H9 (cell line): ENCODE data around the gene MTA3. TPM values are rescaled to one million over a fixed set of nuclear protein-coding genes. Genes with fewer than 3 reads are reported as not detected.

ENCODE experiments used
- DNase-seq: peaks from one replicate; pipeline ENCODE4 v3.0.0-alpha.2; 2017
- H2AFZ ChIP-seq: one replicate; pipeline ENCODE4 v1.6.1; 2013; ENCODE audit warnings: mild to moderate bottlenecking, low read length, control low read depth, moderate library complexity
- H2AK5ac ChIP-seq: 2 replicates; pipeline ENCODE4 v1.6.1; 2013; ENCODE audit warnings: low read length, control low read depth, mixed read lengths; ENCODE audit not compliant: insufficient read length
- H2BK120ac ChIP-seq: one replicate; pipeline ENCODE4 v1.6.1; 2013; ENCODE audit warnings: low read depth, mild to moderate bottlenecking, low read length, control low read depth, inconsistent platforms; ENCODE audit not compliant: poor library complexity, severe bottlenecking
- H2BK12ac ChIP-seq: 2 replicates; pipeline ENCODE4 v1.6.1; 2013; ENCODE audit warnings: low read length, control low read depth, mixed read lengths, low read depth; ENCODE audit not compliant: insufficient read length
- H2BK15ac ChIP-seq: 2 replicates; pipeline ENCODE4 v1.6.1; 2013; ENCODE audit warnings: low read depth, low read length, control low read depth
- H2BK20ac ChIP-seq: one replicate; pipeline ENCODE4 v1.6.1; 2013; ENCODE audit warnings: low read depth, mild to moderate bottlenecking, low read length, control low read depth, inconsistent platforms; ENCODE audit not compliant: poor library complexity, severe bottlenecking
- H2BK5ac ChIP-seq: 2 replicates; pipeline ENCODE4 v1.6.1; 2013; ENCODE audit warnings: low read length, control low read depth, mixed read lengths; ENCODE audit not compliant: insufficient read length
- H3K14ac ChIP-seq: 2 replicates; pipeline ENCODE4 v1.6.1; 2013; ENCODE audit warnings: low read length, control low read depth; ENCODE audit not compliant: insufficient read depth
- H3K18ac ChIP-seq: 2 replicates; pipeline ENCODE4 v1.6.1; 2013; ENCODE audit warnings: low read depth, mild to moderate bottlenecking, mixed read lengths, low read length, control low read depth; ENCODE audit not compliant: insufficient read length
- H3K23ac ChIP-seq: 2 replicates; pipeline ENCODE4 v1.6.1; 2013; ENCODE audit warnings: low read length, control low read depth, mixed read lengths, low read depth; ENCODE audit not compliant: insufficient read length
- H3K23me2 ChIP-seq: 2 replicates; pipeline ENCODE4 v1.6.1; 2013; ENCODE audit warnings: low read depth, mild to moderate bottlenecking, mixed read lengths, low read length, control low read depth; ENCODE audit not compliant: insufficient read length, poor library complexity, severe bottlenecking
- H3K27ac ChIP-seq: 2 replicates; pipeline ENCODE4 v1.5.1; 2013; ENCODE audit warnings: low read length, control low read depth, mixed read lengths, low read depth; ENCODE audit not compliant: insufficient read length
- H3K27me3 ChIP-seq: 2 replicates; pipeline ENCODE4 v1.6.1; 2013; ENCODE audit warnings: low read length, control low read depth, inconsistent platforms; ENCODE audit not compliant: insufficient read depth
- H3K4ac ChIP-seq: 2 replicates; pipeline ENCODE4 v1.6.1; 2013; ENCODE audit warnings: low read depth, mild to moderate bottlenecking, control low read depth, inconsistent platforms, low read length, moderate library complexity
- H3K4me1 ChIP-seq: 2 replicates; pipeline ENCODE4 v1.6.1; 2013; ENCODE audit warnings: low read length, control low read depth, inconsistent platforms; ENCODE audit not compliant: insufficient read depth
- H3K4me2 ChIP-seq: 2 replicates; pipeline ENCODE4 v1.6.1; 2013; ENCODE audit warnings: low read length, control low read depth, mixed read lengths; ENCODE audit not compliant: insufficient read length, insufficient read depth
- H3K56ac ChIP-seq: 2 replicates; pipeline ENCODE4 v1.6.1; 2013; ENCODE audit warnings: low read depth, mild to moderate bottlenecking, mixed read lengths, low read length, control low read depth; ENCODE audit not compliant: insufficient read length
- H3K79me1 ChIP-seq: 2 replicates; pipeline ENCODE4 v1.6.1; 2013; ENCODE audit warnings: low read depth, mild to moderate bottlenecking, moderate library complexity, low read length, control low read depth, inconsistent platforms; ENCODE audit not compliant: insufficient read depth, poor library complexity, severe bottlenecking
- H3K79me2 ChIP-seq: 2 replicates; pipeline ENCODE4 v1.6.1; 2013; ENCODE audit warnings: low read length, control low read depth, inconsistent platforms; ENCODE audit not compliant: insufficient read depth
- H3K9ac ChIP-seq: 2 replicates; pipeline ENCODE4 v1.6.1; 2013; ENCODE audit warnings: low read length, control low read depth, mixed read lengths; ENCODE audit not compliant: insufficient read length; ENCODE audit errors: extremely low read depth
- H3K9me3 ChIP-seq: one replicate; pipeline ENCODE4 v1.6.1; 2013; ENCODE audit warnings: low read depth, low read length, inconsistent platforms; ENCODE audit not compliant: control insufficient read depth
- H3T11ph ChIP-seq: one replicate; pipeline ENCODE4 v1.6.1; 2013; ENCODE audit warnings: mild to moderate bottlenecking, low read length, control low read depth, inconsistent platforms
- H4K20me1 ChIP-seq: one replicate; pipeline ENCODE4 v1.6.1; 2013; ENCODE audit not compliant: control insufficient read depth, insufficient read length, insufficient read depth
- H4K5ac ChIP-seq: 2 replicates; pipeline ENCODE4 v1.6.1; 2013; ENCODE audit warnings: low read depth, mild to moderate bottlenecking, mixed read lengths, low read length, control low read depth; ENCODE audit not compliant: insufficient read length
- H4K8ac ChIP-seq: replicated peaks from 2 replicates; pipeline ENCODE4 v1.6.1; 2013; ENCODE audit warnings: low read length, control low read depth, mixed read lengths, low read depth; ENCODE audit not compliant: insufficient read length
- H4K91ac ChIP-seq: 2 replicates; pipeline ENCODE4 v1.6.1; 2013; ENCODE audit warnings: low read depth, mild to moderate bottlenecking, moderate library complexity, mixed read lengths, low read length, control low read depth; ENCODE audit not compliant: insufficient read length
- H3K27ac Mint-ChIP-seq, 3 experiments: 2 replicates in 2 of 3; 3 replicates in 1 of 3; pipeline ENCODE4 v1.8.0; 2020 to 2021; ENCODE audit warnings: mixed read lengths in 3 of 3, mild to moderate bottlenecking in 1 of 3, moderate library complexity in 1 of 3
- H3K27me3 Mint-ChIP-seq: 2 replicates; pipeline ENCODE4 v1.8.0; 2021; ENCODE audit warnings: low read depth, mild to moderate bottlenecking, moderate library complexity, mixed read lengths
- H3K36me3 Mint-ChIP-seq, 3 experiments: 2 replicates in 2 of 3; 3 replicates in 1 of 3; pipeline ENCODE4 v1.8.0; 2020 to 2021; ENCODE audit warnings: low read depth in 3 of 3, mixed read lengths in 3 of 3; ENCODE audit not compliant: insufficient read depth in 1 of 3
- H3K4me1 Mint-ChIP-seq, 2 experiments: 2 replicates each; pipeline ENCODE4 v1.8.0; 2020; ENCODE audit warnings: mixed read lengths in 2 of 2
- H3K4me3 Mint-ChIP-seq, 2 experiments: 2 replicates in 1 of 2; 3 replicates in 1 of 2; pipeline ENCODE4 v1.8.0; 2020 to 2021; ENCODE audit warnings: mild to moderate bottlenecking in 2 of 2, mixed read lengths in 2 of 2, moderate library complexity in 1 of 2
- H3K9me3 Mint-ChIP-seq, 2 experiments: 2 replicates in 1 of 2; 3 replicates in 1 of 2; pipeline ENCODE4 v1.8.0; 2020; ENCODE audit warnings: mild to moderate bottlenecking in 2 of 2, mixed read lengths in 2 of 2, moderate library complexity in 1 of 2
- WGBS: extraction: QIAGEN DNeasy Blood & Tissue Kit; methylation state at CpG from one replicate; pipeline ENCODE4 v1.1.7; 2013; ENCODE audit warnings: missing lambda C conversion rate, low lambda C conversion rate, mixed read lengths; ENCODE audit not compliant: insufficient read length; ENCODE audit errors: extremely low coverage; 5-methylcytosine and 5-hydroxymethylcytosine counted together
- total RNA-seq: library from RNA; stranded (reverse); gene quantifications from 2 replicates; pipeline ENCODE4 v1.2.1, GENCODE V29; 2021
- TF ChIP-seq, protein P1 (sequence below): fragments of 200-600 bp; sonication (generic); conservative IDR thresholded peaks from 3 replicates; pipeline ENCODE4 v1.8.0; 2021; ENCODE audit warnings: antibody characterized with exemption, mild to moderate bottlenecking

The MTA3 gene
- total RNA-seq, 1 experiment from 2014 or later = 253 TPM

DNA sequence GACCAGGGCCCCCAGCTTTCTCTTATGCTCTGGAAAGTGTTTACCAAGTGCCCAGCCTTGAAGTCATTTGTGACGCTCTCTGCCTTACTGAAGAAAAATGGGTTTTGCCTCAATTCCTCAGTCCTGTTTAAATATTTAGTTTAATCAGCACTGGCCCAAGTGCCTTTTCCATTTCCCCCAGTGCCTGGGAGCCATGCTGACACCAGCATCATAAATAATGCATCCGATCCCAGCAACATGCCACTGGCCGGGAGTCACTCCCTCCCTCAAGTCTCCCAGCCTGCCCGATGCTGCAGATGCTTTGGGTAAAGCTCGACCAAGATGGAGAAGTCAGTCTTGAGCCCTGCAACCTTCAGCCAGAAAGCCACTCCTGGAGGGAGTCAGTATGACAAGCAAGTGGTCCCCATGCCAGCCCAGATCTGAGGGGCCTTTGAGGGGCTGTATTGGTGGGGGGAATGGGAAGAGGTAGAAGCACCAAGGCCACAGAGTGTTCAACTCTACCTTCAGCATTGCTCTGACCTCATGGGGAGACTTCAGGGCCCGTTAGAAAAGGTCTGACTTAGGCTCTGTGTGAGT, 12.0 kb upstream of the MTA3 start:
- no peaks in the 10 kb centered on the region for H3K23me2 ChIP-seq
- peaks cover 4% of the 10 kb centered on the region; the same call in 1 of the 2 replicates for H3K4me1 ChIP-seq
- no peak overlapping the region for H2BK15ac ChIP-seq
- no peak overlapping the region for H4K5ac ChIP-seq
- H3T11ph ChIP-seq = no peak overlapping the region
- peak overlapping the region; percentile 55 for H2BK5ac ChIP-seq
- H3K36me3 Mint-ChIP-seq = no peaks in the 10 kb centered on the region
- no peak for DNase-seq
- H3K56ac ChIP-seq = no peak overlapping the region
- no peak overlapping the region for H4K8ac ChIP-seq
- no peak overlapping the region for H4K91ac ChIP-seq
- H3K79me2 ChIP-seq = no peaks in the 10 kb centered on the region
- TF ChIP-seq, protein P1, sequence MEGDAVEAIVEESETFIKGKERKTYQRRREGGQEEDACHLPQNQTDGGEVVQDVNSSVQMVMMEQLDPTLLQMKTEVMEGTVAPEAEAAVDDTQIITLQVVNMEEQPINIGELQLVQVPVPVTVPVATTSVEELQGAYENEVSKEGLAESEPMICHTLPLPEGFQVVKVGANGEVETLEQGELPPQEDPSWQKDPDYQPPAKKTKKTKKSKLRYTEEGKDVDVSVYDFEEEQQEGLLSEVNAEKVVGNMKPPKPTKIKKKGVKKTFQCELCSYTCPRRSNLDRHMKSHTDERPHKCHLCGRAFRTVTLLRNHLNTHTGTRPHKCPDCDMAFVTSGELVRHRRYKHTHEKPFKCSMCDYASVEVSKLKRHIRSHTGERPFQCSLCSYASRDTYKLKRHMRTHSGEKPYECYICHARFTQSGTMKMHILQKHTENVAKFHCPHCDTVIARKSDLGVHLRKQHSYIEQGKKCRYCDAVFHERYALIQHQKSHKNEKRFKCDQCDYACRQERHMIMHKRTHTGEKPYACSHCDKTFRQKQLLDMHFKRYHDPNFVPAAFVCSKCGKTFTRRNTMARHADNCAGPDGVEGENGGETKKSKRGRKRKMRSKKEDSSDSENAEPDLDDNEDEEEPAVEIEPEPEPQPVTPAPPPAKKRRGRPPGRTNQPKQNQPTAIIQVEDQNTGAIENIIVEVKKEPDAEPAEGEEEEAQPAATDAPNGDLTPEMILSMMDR = no peak
- H3K9me3 ChIP-seq = no peaks in the 10 kb centered on the region
- H2AK5ac ChIP-seq = no peak overlapping the region
- H2BK12ac ChIP-seq = no peak overlapping the region
- H3K4me3 Mint-ChIP-seq = no peak overlapping the region
- no peak overlapping the region for H3K18ac ChIP-seq
- no peaks in the 10 kb centered on the region for H3K79me1 ChIP-seq
- H3K14ac ChIP-seq = no peak overlapping the region
- no peak overlapping the region for H3K27ac ChIP-seq
- no peak overlapping the region for H3K23ac ChIP-seq
- WGBS = no CpG with 5 or more reads among the region's 6 CpGs
- no peaks in the 10 kb centered on the region for H3K27me3 Mint-ChIP-seq
- peak overlapping the region; percentile 64 to 94 (median 85) for H3K27ac Mint-ChIP-seq
- peaks cover 42 to 46% of the 10 kb centered on the region in 2 experiments for H3K4me1 Mint-ChIP-seq
- H4K20me1 ChIP-seq = no peaks in the 10 kb centered on the region
- no peak overlapping the region for H2AFZ ChIP-seq
- H3K4ac ChIP-seq = no peak overlapping the region
- H3K4me2 ChIP-seq = no peak overlapping the region
- no peaks in the 10 kb centered on the region for H3K27me3 ChIP-seq
- no peak overlapping the region for H3K9ac ChIP-seq
- no peaks in the 10 kb centered on the region for H3K9me3 Mint-ChIP-seq
- H2BK20ac ChIP-seq = no peak overlapping the region
- H2BK120ac ChIP-seq = no peak overlapping the region
